HCT116 (cell line): ENCODE measurements around the gene SRRD. TPM values are rescaled to one million over a fixed set of nuclear protein-coding genes. Genes with fewer than 3 reads are reported as not detected.

Experiments used
- ATAC-seq: fragments of 200-7000 bp; cut with Tn5 transposase; 2 replicates; pipeline ENCODE4 v1.9.1; 2020; ENCODE audit warnings: mild to moderate bottlenecking, moderate library complexity
- BruUV-seq: library from RNA; stranded (reverse); fragments of 400-500 nt; replicated peaks from 2 replicates; lab custom pipeline; 2021; lab: Mats Ljungman, UMichigan
- CTCF ChIA-PET: fragments of 300-600 bp; sonication (Branson Sonifier 250); formaldehyde crosslinking; loops from one replicate; lab custom pipeline; 2021; ENCODE audit warnings: antibody characterized with exemption; lab: Charles Lee
- POLR2A ChIA-PET: fragments of 300-600, 350-600 bp; sonication (Branson Sonifier 250); formaldehyde crosslinking; loops from one replicate; lab custom pipeline; 2021; ENCODE audit warnings: antibody characterized with exemption; lab: Charles Lee
- RAD21 ChIA-PET, 2 experiments: fragments of 300-600 bp; sonication (Branson Sonifier 250); formaldehyde crosslinking; loops; one replicate each; lab custom pipeline; 2023; ENCODE audit warnings: low total read pairs in 2 of 2; ENCODE audit not compliant: uncharacterized antibody in 2 of 2, unreplicated experiment in 2 of 2, low non-redundant PET in 1 of 2; lab: Charles Lee
- DNase-seq: peaks from one replicate; pipeline ENCODE4 v3.0.0-alpha.2; 2010; ENCODE audit warnings: low read depth, low spot score
- H2AFZ ChIP-seq: fragments of 200-600 bp; shearing (Covaris generic), sonication (generic); 2 replicates; pipeline ENCODE4 v1.6.1; 2017; ENCODE audit warnings: low read depth, mixed run types, mixed read lengths, antibody characterized with exemption, low read length; ENCODE audit not compliant: poor library complexity, severe bottlenecking
- H3K27ac ChIP-seq: 2 replicates; pipeline ENCODE4 v1.5.1; 2012; ENCODE audit warnings: low read depth, low read length
- H3K27me3 ChIP-seq: fragments of 200-600 bp; sonication (generic); 2 replicates; pipeline ENCODE4 v1.6.1; 2016; ENCODE audit warnings: mixed run types, low read length, mixed read lengths; ENCODE audit not compliant: insufficient read depth
- H3K36me3 ChIP-seq, 2 experiments: fragments of 200-500 bp in 1 of 2; fragments of 200-600 bp in 1 of 2; sonication (Bioruptor generic) in 1 of 2; sonication (generic) in 1 of 2; 2 replicates each; pipeline versions ENCODE4 v1.5.1 to v1.6.1; 2014 to 2016; ENCODE audit warnings: low read length in 2 of 2, inconsistent platforms in 1 of 2, mixed read lengths in 1 of 2, mixed run types in 1 of 2; ENCODE audit not compliant: insufficient read depth in 2 of 2, control insufficient read depth in 1 of 2
- H3K4me1 ChIP-seq, 2 experiments: fragments of 200-600 bp in 1 of 2; sonication (generic) in 1 of 2; 2 replicates each; pipeline versions ENCODE4 v1.5.1 to v1.6.1; 2012 to 2017; ENCODE audit warnings: low read length in 2 of 2, inconsistent platforms in 1 of 2, mild to moderate bottlenecking in 1 of 2, mixed read lengths in 1 of 2, mixed run types in 1 of 2, moderate library complexity in 1 of 2; ENCODE audit not compliant: insufficient read depth in 2 of 2, control insufficient read depth in 1 of 2
- H3K4me2 ChIP-seq: fragments of 200-600 bp; sonication (generic); 2 replicates; pipeline ENCODE4 v1.6.1; 2017; ENCODE audit warnings: mixed run types, low read length, mixed read lengths
- H3K4me3 ChIP-seq, 2 experiments: fragments of 200-600 bp in 1 of 2; sonication (generic) in 1 of 2; replicated peaks in 1 of 2; 2 replicates each; pipeline ENCODE4 v1.5.1; 2011 to 2016; ENCODE audit warnings: low read length in 2 of 2, control low read depth in 1 of 2, low read depth in 1 of 2, mild to moderate bottlenecking in 1 of 2, mixed read lengths in 1 of 2, mixed run types in 1 of 2
- H3K79me2 ChIP-seq: fragments of 200-600 bp; sonication (generic); 2 replicates; pipeline ENCODE4 v1.6.1; 2017; ENCODE audit warnings: mild to moderate bottlenecking, mixed run types, low read length, moderate library complexity, mixed read lengths; ENCODE audit not compliant: insufficient read depth
- H3K9ac ChIP-seq: fragments of 200-600 bp; sonication (generic); 2 replicates; pipeline ENCODE4 v1.6.1; 2016; ENCODE audit warnings: low read length, mixed read lengths
- H3K9me2 ChIP-seq: fragments of 200-600 bp; sonication (generic), shearing (Covaris generic); 2 replicates; pipeline ENCODE4 v1.6.1; 2017; ENCODE audit warnings: mixed run types, mild to moderate bottlenecking, moderate library complexity; ENCODE audit not compliant: insufficient read depth
- H3K9me3 ChIP-seq, 2 experiments: fragments of 200-500 bp in 1 of 2; fragments of 200-600 bp in 1 of 2; sonication (Bioruptor generic) in 1 of 2; sonication (generic) in 1 of 2; 2 replicates each; pipeline ENCODE4 v1.6.1; 2014 to 2017; ENCODE audit warnings: low read length in 2 of 2, mixed read lengths in 2 of 2, inconsistent platforms in 1 of 2, low read depth in 1 of 2, mild to moderate bottlenecking in 1 of 2, mixed run types in 1 of 2, moderate library complexity in 1 of 2; ENCODE audit not compliant: control insufficient read depth in 1 of 2, insufficient read depth in 1 of 2
- H4K20me1 ChIP-seq: fragments of 200-600 bp; sonication (generic), shearing (Covaris generic); 2 replicates; pipeline ENCODE4 v1.6.1; 2017; ENCODE audit warnings: mixed run types, mild to moderate bottlenecking, moderate library complexity; ENCODE audit not compliant: insufficient read depth
- ATF3 ChIP-seq: IDR thresholded peaks from 2 replicates; pipeline ENCODE4 v1.6.1; 2012
- CBX3 ChIP-seq: IDR thresholded peaks from 2 replicates; pipeline ENCODE4 v1.6.1; 2012; ENCODE audit warnings: low read depth
- CEBPB ChIP-seq: IDR thresholded peaks from 2 replicates; pipeline ENCODE4 v1.6.1; 2012; ENCODE audit warnings: low read depth
- EGR1 ChIP-seq: IDR thresholded peaks from 2 replicates; pipeline ENCODE4 v1.6.1; 2012; ENCODE audit warnings: low read depth
- ELF1 ChIP-seq: IDR thresholded peaks from 2 replicates; pipeline ENCODE4 v1.6.1; 2012; ENCODE audit warnings: low read depth, borderline replicate concordance
- EZH2 ChIP-seq: fragments of 200-600 bp; sonication (generic); IDR thresholded peaks from 2 replicates; pipeline ENCODE4 v1.6.1; 2017; ENCODE audit warnings: antibody characterized with exemption, mixed run types
- EZH2phosphoT487 ChIP-seq: fragments of 200-600 bp; IDR thresholded peaks from 2 replicates; pipeline ENCODE4 v1.6.1; 2018; ENCODE audit warnings: antibody characterized with exemption, borderline replicate concordance
- FOSL1 ChIP-seq: IDR thresholded peaks from 2 replicates; pipeline ENCODE4 v1.6.1; 2012; ENCODE audit warnings: low read depth
- JUND ChIP-seq: IDR thresholded peaks from 2 replicates; pipeline ENCODE4 v1.6.1; 2012
- POLR2A ChIP-seq: IDR thresholded peaks from 2 replicates; pipeline ENCODE4 v1.7.0; 2011; ENCODE audit warnings: borderline replicate concordance; ENCODE audit not compliant: insufficient read depth, insufficient read length; ENCODE audit errors: extremely low read depth
- RAD21 ChIP-seq: IDR thresholded peaks from 2 replicates; pipeline ENCODE4 v1.6.1; 2012; ENCODE audit warnings: low read depth, mild to moderate bottlenecking
- REST ChIP-seq: IDR thresholded peaks from 2 replicates; pipeline ENCODE4 v1.6.1; 2012; ENCODE audit warnings: low read depth
- SIN3A ChIP-seq: IDR thresholded peaks from 2 replicates; pipeline ENCODE4 v1.6.1; 2012; ENCODE audit warnings: low read depth
- SP1 ChIP-seq: IDR thresholded peaks from 2 replicates; pipeline ENCODE4 v1.6.1; 2012; ENCODE audit warnings: low read depth
- SRF ChIP-seq: IDR thresholded peaks from 2 replicates; pipeline ENCODE4 v1.6.1; 2012; ENCODE audit warnings: low read depth
- TCF7L2 ChIP-seq: IDR thresholded peaks from 2 replicates; pipeline ENCODE4 v1.7.0; 2011; ENCODE audit warnings: borderline replicate concordance, inconsistent platforms; ENCODE audit not compliant: insufficient read depth, insufficient read length; ENCODE audit errors: extremely low read depth
- YY1 ChIP-seq: IDR thresholded peaks from 2 replicates; pipeline ENCODE4 v1.6.1; 2011; ENCODE audit warnings: low read length, low read depth, moderate library complexity, mild to moderate bottlenecking; ENCODE audit not compliant: insufficient replicate concordance; ENCODE audit errors: extremely low read depth
- ZBTB33 ChIP-seq: IDR thresholded peaks from 2 replicates; pipeline ENCODE4 v1.6.1; 2011; ENCODE audit warnings: mild to moderate bottlenecking, low read length, moderate library complexity; ENCODE audit not compliant: insufficient replicate concordance; ENCODE audit errors: extremely low read depth
- ZFX ChIP-seq: fragments of 450-650 bp; IDR thresholded peaks from 2 replicates; pipeline ENCODE4 v1.6.1; 2017
- intact Hi-C: fragments of 100-400 bp; cut with micrococcal nuclease; formaldehyde crosslinking; loops from 2 replicates; pipeline ENCODE4 v1.10.0; 2022
- total RNA-seq: library from RNA; stranded (reverse); gene quantifications from one replicate; pipeline ENCODE4 v1.2.1, GENCODE V29; 2021; ENCODE audit not compliant: unreplicated experiment
- TF ChIP-seq, protein P1 (sequence below), 3 experiments: fragments of 200-600 bp in 1 of 3; sonication (generic) in 1 of 3; IDR thresholded peaks in 2 of 3; conservative IDR thresholded peaks in 1 of 3; 2 replicates each; pipeline ENCODE4 v1.5.1; 2012 to 2017; ENCODE audit warnings: low read depth in 2 of 3, low read length in 2 of 3, antibody characterized with exemption in 1 of 3, borderline replicate concordance in 1 of 3, control low read depth in 1 of 3, mild to moderate bottlenecking in 1 of 3, mixed read lengths in 1 of 3, mixed run types in 1 of 3, moderate library complexity in 1 of 3; ENCODE audit not compliant: insufficient read depth in 1 of 3

SRRD gene
- total RNA-seq, 1 experiment from 2014 or later, result 30.4 TPM

DNA sequence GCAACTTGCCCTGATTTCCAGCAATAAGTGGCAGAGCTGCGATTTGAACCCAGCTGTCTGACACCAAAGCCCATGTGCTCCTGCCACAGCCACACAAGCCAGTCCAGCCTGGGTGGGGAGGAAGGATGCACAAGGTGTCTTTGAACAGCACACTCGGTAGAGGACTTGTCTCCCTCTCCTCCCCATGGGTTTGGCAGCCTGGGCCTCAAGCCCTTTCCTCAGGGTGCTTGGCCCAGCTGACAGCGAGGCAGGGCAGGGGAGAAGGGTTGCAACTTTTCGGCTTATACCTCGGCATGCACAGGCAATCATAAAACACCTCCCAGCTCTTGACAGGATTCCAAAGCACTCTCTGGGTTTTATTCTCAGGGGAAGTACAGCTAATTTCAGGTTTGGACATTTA is 35.3 kb upstream of the SRRD start:
- Histone ChIP-seq H3K9me3 (no peaks in the 10 kb centered on the region), H3K79me2 (no peaks in the 10 kb centered on the region)
- TF ChIP-seq TCF7L2 (no peak), ZBTB33 (no peak), RAD21 (no peak), EZH2 (no peak), CBX3 (no peak), SP1 (no peak), ATF3 (no peak), REST (no peak), ZFX (no peak), POLR2A (no peak), YY1 (no peak), FOSL1 (no peak), CEBPB (no peak), EGR1 (no peak), SIN3A (no peak), JUND (no peak), EZH2phosphoT487 (no peak), ELF1 (no peak), SRF (no peak)
- TF ChIP-seq, protein P1, sequence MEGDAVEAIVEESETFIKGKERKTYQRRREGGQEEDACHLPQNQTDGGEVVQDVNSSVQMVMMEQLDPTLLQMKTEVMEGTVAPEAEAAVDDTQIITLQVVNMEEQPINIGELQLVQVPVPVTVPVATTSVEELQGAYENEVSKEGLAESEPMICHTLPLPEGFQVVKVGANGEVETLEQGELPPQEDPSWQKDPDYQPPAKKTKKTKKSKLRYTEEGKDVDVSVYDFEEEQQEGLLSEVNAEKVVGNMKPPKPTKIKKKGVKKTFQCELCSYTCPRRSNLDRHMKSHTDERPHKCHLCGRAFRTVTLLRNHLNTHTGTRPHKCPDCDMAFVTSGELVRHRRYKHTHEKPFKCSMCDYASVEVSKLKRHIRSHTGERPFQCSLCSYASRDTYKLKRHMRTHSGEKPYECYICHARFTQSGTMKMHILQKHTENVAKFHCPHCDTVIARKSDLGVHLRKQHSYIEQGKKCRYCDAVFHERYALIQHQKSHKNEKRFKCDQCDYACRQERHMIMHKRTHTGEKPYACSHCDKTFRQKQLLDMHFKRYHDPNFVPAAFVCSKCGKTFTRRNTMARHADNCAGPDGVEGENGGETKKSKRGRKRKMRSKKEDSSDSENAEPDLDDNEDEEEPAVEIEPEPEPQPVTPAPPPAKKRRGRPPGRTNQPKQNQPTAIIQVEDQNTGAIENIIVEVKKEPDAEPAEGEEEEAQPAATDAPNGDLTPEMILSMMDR (IDR thresholded peaks at IDR 0.05 in 2 of 3, conservative IDR thresholded peaks at IDR 0.05 in 1 of 3; ENCODE audit: borderline replicate concordance in 1 of 3, insufficient read depth in 1 of 3, low read depth in 2 of 3, low read length in 2 of 3), result no peak
- TF ChIP-seq, all 23 proteins: peak for 0
- no peaks in the 10 kb centered on the region for H4K20me1 ChIP-seq
- H3K27me3 ChIP-seq, result no peaks in the 10 kb centered on the region
- intact Hi-C loops, result no loop called here
- no TSS peak for BruUV-seq
- no peaks in the 10 kb centered on the region for H3K9me2 ChIP-seq
- no peaks in the 10 kb centered on the region for H3K4me1 ChIP-seq
- RAD21 ChIA-PET, result no interaction called here
- H3K4me3 ChIP-seq, result no peak overlapping the region
- H3K9ac ChIP-seq, result no peak overlapping the region
- DNase-seq (no peak), ATAC-seq (no peak)
- no peak overlapping the region for H2AFZ ChIP-seq
- H3K4me2 ChIP-seq, result no peak overlapping the region
- no peak overlapping the region for H3K27ac ChIP-seq
- POLR2A ChIA-PET, result no interaction called here
- H3K36me3 ChIP-seq, result peaks cover 0 to 3% of the 10 kb centered on the region in 2 experiments; a peak in 2 of 4 replicates
- CTCF ChIA-PET, result no interaction called here
